M059J (cell line): Measurements from ENCODE around the gene SPHKAP. TPM values are rescaled to one million over a fixed set of nuclear protein-coding genes. Genes with fewer than 3 reads are reported as not detected.
"Not testable (repeated sequence)": the region's sequence is repeated elsewhere in the genome, so short reads cannot be mapped to it uniquely, and the experiment has no call there.

Experiments
- DNase-seq: peaks from one replicate; pipeline ENCODE4 v3.0.0-alpha.2; 2012; ENCODE audit warnings: low read depth
- total RNA-seq: library from RNA; depleted of rRNA; stranded (reverse); fragments of >200 nt; shearing (Covaris generic); gene quantifications from 2 replicates; pipeline ENCODE4 v1.2.3, GENCODE V29; 2014

SPHKAP gene
- total RNA-seq, 1 experiment from 2014 or later: not detected

- no peak for DNase-seq
Measured at GRCh38 chr2:228037915-228038314, 143.6 kb downstream of the SPHKAP start.

GRCh38 chr2:228023619-228024018 lies 157.9 kb downstream of the SPHKAP start:
- peak; percentile 39 for DNase-seq

- DNase-seq: no peak
Measured at GRCh38 chr2:228018311-228018710, 163.2 kb downstream of the SPHKAP start.

- no peak for DNase-seq
Measured at GRCh38 chr2:228017784-228018183, 163.7 kb downstream of the SPHKAP start.

GRCh38 chr2:228016402-228016801 lies 165.1 kb downstream of the SPHKAP start:
- no peak for DNase-seq

GRCh38 chr2:228015741-228016140 lies 165.7 kb downstream of the SPHKAP start:
- no peak for DNase-seq

GRCh38 chr2:227996366-227996765 lies 185.1 kb downstream of the SPHKAP start:
- no peak for DNase-seq

GRCh38 chr2:227990937-227991336 lies 190.6 kb downstream of the SPHKAP start:
- no peak for DNase-seq

- DNase-seq: no peak
Measured at GRCh38 chr2:227973241-227973640, 208.2 kb downstream of the SPHKAP start.

- no peak for DNase-seq
Measured at GRCh38 chr2:227971619-227972230, 209.8 kb downstream of the SPHKAP start.

GRCh38 chr2:227960317-227960716 lies 221.2 kb downstream of the SPHKAP start:
- no peak for DNase-seq

- DNase-seq: no peak
Measured at GRCh38 chr2:227942965-227943364, 238.5 kb downstream of the SPHKAP start.

GRCh38 chr2:227942021-227942420 lies 239.5 kb downstream of the SPHKAP start:
- peak; percentile 40 for DNase-seq

- DNase-seq: peak; percentile 42
Measured at GRCh38 chr2:227939271-227940027, 242.0 kb downstream of the SPHKAP start.

- not testable (repeated sequence) for DNase-seq
Measured at GRCh38 chr2:227936249-227936648, 245.2 kb downstream of the SPHKAP start.

GRCh38 chr2:227933884-227934283 lies 247.6 kb downstream of the SPHKAP start:
- DNase-seq: no peak

- no peak for DNase-seq
Measured at GRCh38 chr2:227932403-227932802, 249.1 kb downstream of the SPHKAP start.

GRCh38 chr2:227932001-227932400 lies 249.5 kb downstream of the SPHKAP start:
- DNase-seq: no peak
